GM21825 (cell line): Measurements from ENCODE around the gene EYS.

Experiments used
- ATAC-seq: cut with Tn5 transposase; IDR thresholded peaks from one replicate; pipeline ENCODE4 v1.9.1; 2021; ENCODE audit warnings: mild to moderate bottlenecking, moderate library complexity; ENCODE audit not compliant: unreplicated experiment

EYS gene

GRCh38 chr6:64679416-64679815, 1027.6 kb downstream of the EYS start:
- no peak for ATAC-seq

- ATAC-seq: no peak
Observed at GRCh38 chr6:64672651-64673050, 1034.4 kb downstream of the EYS start.

GRCh38 chr6:64672131-64672530, 1034.9 kb downstream of the EYS start:
- ATAC-seq: no peak

- no peak for ATAC-seq
Observed at GRCh38 chr6:64665137-64665536, 1041.9 kb downstream of the EYS start.

- no peak for ATAC-seq
Observed at GRCh38 chr6:64664480-64664879, 1042.5 kb downstream of the EYS start.

GRCh38 chr6:64644024-64644423, 1063.0 kb downstream of the EYS start:
- no peak for ATAC-seq

GRCh38 chr6:64630901-64631300, 1076.1 kb downstream of the EYS start:
- no peak for ATAC-seq

- ATAC-seq: no peak
Observed at GRCh38 chr6:64622944-64623343, 1084.1 kb downstream of the EYS start.

GRCh38 chr6:64602993-64603392, 1104.0 kb downstream of the EYS start:
- no peak for ATAC-seq

GRCh38 chr6:64591676-64592036, 1115.4 kb downstream of the EYS start:
- no peak for ATAC-seq

GRCh38 chr6:64590965-64591675, 1115.9 kb downstream of the EYS start:
- no peak for ATAC-seq

GRCh38 chr6:64589961-64590360, 1117.1 kb downstream of the EYS start:
- ATAC-seq: no peak

- ATAC-seq: no peak
Observed at GRCh38 chr6:64580346-64580745, 1126.7 kb downstream of the EYS start.

GRCh38 chr6:64553249-64553786, 1153.7 kb downstream of the EYS start:
- no peak for ATAC-seq

- ATAC-seq: no peak
Observed at GRCh38 chr6:64547594-64548268, 1159.3 kb downstream of the EYS start.

- no peak for ATAC-seq
Observed at GRCh38 chr6:64539917-64540316, 1167.1 kb downstream of the EYS start.

- no peak for ATAC-seq
Observed at GRCh38 chr6:64538722-64539121, 1168.3 kb downstream of the EYS start.

- no peak for ATAC-seq
Observed at GRCh38 chr6:64527899-64528298, 1179.1 kb downstream of the EYS start.

GRCh38 chr6:64522859-64523258, 1184.2 kb downstream of the EYS start:
- ATAC-seq: no peak

GRCh38 chr6:64520050-64520449, 1187.0 kb downstream of the EYS start:
- ATAC-seq: no peak

GRCh38 chr6:64516393-64516792, 1190.6 kb downstream of the EYS start:
- ATAC-seq: no peak

- no peak for ATAC-seq
Observed at GRCh38 chr6:64507661-64508060, 1199.4 kb downstream of the EYS start.
